ENCODE data around the gene AVPR2. TPM values are rescaled to one million over a fixed set of nuclear protein-coding genes. Genes with fewer than 3 reads are reported as not detected.

Gene AVPR2
- total and polyA plus RNA-seq, 9 of the 15 experiments (the other 6 are each of a cell fraction or from before 2014, with no cell fraction given): not detected

DNA sequence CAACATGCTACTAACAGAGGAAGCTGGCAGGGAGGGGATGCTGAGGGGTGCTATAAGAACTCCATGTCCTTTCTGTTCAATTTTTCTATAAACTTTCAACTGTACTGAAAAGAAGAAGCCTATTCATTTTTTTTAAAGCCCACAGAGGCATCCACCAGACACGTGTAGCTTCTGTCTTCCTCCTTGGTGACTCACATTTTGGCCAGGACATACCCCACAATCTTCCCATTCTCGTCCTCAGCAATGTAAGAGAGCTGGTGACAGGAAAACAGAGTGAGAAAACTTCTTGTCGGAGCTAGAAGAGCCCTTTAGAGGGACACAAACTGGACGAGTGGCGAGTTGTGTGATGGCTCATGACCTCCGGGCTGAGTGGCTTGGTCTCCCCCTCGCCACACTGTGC lies 29.3 kb downstream of the AVPR2 start (continued):
- no peak for TF ChIP-seq ZNF324 (CRISPR knock-in tag; IDR thresholded peaks at IDR 0.05)
- TF ChIP-seq, protein P1, sequence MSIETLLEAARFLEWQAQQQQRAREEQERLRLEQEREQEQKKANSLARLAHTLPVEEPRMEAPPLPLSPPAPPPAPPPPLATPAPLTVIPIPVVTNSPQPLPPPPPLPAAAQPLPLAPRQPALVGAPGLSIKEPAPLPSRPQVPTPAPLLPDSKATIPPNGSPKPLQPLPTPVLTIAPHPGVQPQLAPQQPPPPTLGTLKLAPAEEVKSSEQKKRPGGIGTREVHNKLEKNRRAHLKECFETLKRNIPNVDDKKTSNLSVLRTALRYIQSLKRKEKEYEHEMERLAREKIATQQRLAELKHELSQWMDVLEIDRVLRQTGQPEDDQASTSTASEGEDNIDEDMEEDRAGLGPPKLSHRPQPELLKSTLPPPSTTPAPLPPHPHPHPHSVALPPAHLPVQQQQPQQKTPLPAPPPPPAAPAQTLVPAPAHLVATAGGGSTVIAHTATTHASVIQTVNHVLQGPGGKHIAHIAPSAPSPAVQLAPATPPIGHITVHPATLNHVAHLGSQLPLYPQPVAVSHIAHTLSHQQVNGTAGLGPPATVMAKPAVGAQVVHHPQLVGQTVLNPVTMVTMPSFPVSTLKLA (conservative IDR thresholded peaks at IDR 0.05): 0 out of 4 replicates have a peak, but pooled peaks of 1 of the 2 experiments have one; percentile 25
- TF ChIP-seq NEUROD1 (IDR thresholded peaks at IDR 0.05; ENCODE audit: borderline replicate concordance, low read depth, low read length, partially characterized antibody): no peak
- no peak for TF ChIP-seq PHB (CRISPR knock-in tag; IDR thresholded peaks at IDR 0.05)
- no peak for TF ChIP-seq NR2F6 (CRISPR knock-in tag; IDR thresholded peaks at IDR 0.05)

DNA sequence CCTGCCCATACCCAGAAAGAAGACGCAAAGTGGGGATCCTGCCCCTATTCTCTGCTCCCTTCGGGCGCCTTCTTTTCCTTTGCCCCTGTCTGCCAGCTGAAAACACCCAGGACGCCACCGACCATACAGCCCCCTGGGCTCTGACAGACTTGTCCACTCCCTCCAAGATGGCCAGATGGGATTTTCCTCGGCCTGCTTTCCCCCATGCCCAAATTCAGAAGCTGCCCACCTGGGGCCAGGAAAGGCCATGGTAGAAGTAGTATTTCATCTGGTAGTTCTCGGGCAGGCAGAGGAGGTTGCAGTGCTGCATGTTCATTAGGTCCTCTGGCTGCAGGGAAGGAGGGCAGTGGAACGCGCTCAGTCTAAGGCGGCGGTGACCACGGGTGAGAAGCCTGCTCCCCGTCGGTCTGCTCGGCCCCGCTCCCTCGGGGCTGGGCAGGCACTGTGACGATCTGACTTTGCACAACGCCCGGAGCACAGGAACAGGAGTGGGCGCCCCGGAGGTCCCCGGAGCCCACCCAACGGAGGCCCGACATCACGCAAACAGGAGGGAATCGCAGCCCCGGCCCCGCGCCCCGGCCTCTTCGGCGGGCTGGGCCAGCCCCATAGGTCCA lies 29.8 kb downstream of the AVPR2 start:
- Histone ChIP-seq H3K27me3 (ENCODE audit: control insufficient read depth in 2 of 2, insufficient read depth in 2 of 2, low read length in 2 of 2) (no peaks in the 10 kb centered on the region), H3K9me1 (ENCODE audit: control insufficient read depth, insufficient read depth, low read length) (no peaks in the 10 kb centered on the region), H3K36me3 (ENCODE audit: control insufficient read depth, insufficient read depth, low read length) (peaks cover 45% of the 10 kb centered on the region), H3K79me2 (ENCODE audit: control insufficient read depth, insufficient read depth, low read length) (peaks cover 32% of the 10 kb centered on the region), H3K4me3 (peak overlapping the region; percentile 97), H4K20me1 (replicated peaks; ENCODE audit: control insufficient read depth, insufficient read depth, low read length) (no peaks in the 10 kb centered on the region), H3K9me3 (replicated peaks; ENCODE audit: control insufficient read depth, insufficient read depth, low read depth, low read length) (no peaks in the 10 kb centered on the region), H3K4me1 (replicated peaks in 1 of 2; ENCODE audit: control insufficient read depth in 2 of 2, insufficient read depth in 2 of 2, low read length in 2 of 2) (peaks cover 18 to 39% of the 10 kb centered on the region in 2 experiments; a peak in 4 of 5 replicates), H3K9ac (ENCODE audit: insufficient read depth in 1 of 2, low read depth in 2 of 2, low read length in 2 of 2) (peak overlapping the region; percentile 86 to 99), H2AFZ (ENCODE audit: low read depth, low read length) (no peak overlapping the region), H3K4me2 (ENCODE audit: insufficient read depth, low read length) (peak overlapping the region; percentile 97), H3K27ac (ENCODE audit: extremely low read depth, low read depth, low read length) (peak overlapping the region; percentile 71)
- FAIRE-seq (peak; percentile 26), DNase-seq (ENCODE audit: extremely low read depth in 1 of 4, low spot score in 3 of 4) (no peak), ATAC-seq (peak; percentile 33)
- no TSS peak for BruUV-seq (replicated peaks)
- in situ Hi-C loops (cut with MboI): no loop called here
- intact Hi-C loops (cut with micrococcal nuclease): no loop called here
- WGBS (ENCODE audit: insufficient coverage, low coverage, missing lambda C conversion rate): 0% methylated on average over 3 of the region's 33 CpGs
- ChIA-PET CTCF (ENCODE audit: low intra/inter-chr PET ratio) (no interaction called here), POLR2A (interaction anchor here (0.6 to 2.0 kb wide), 4 partner anchors 9 to 407 kb away, joined by 3 to 12 read pairs (median 4); partner anchors contain the start of gene RENBP)
- TF ChIP-seq KDM5B (IDR thresholded peaks at IDR 0.05; ENCODE audit: insufficient replicate concordance, low read depth, low read length) (peak; percentile 25), TGIF2 (CRISPR knock-in tag; IDR thresholded peaks at IDR 0.05) (no peak), ZSCAN32 (CRISPR knock-in tag; IDR thresholded peaks at IDR 0.05) (no peak), RBBP5 (IDR thresholded peaks at IDR 0.05; ENCODE audit: borderline replicate concordance, insufficient read depth, low read length, poor library complexity, severe bottlenecking) (peak; percentile 32), SAP30 (IDR thresholded peaks at IDR 0.05; ENCODE audit: borderline replicate concordance, insufficient read depth, low read depth, low read length, poor library complexity, severe bottlenecking) (peak; percentile 53), MED1 (CRISPR knock-in tag; IDR thresholded peaks at IDR 0.05; ENCODE audit: borderline replicate concordance) (no peak), RFX1 (IDR thresholded peaks at IDR 0.05) (no peak), ATF6 (CRISPR knock-in tag; IDR thresholded peaks at IDR 0.05) (no peak)
- TF ChIP-seq, protein P2, sequence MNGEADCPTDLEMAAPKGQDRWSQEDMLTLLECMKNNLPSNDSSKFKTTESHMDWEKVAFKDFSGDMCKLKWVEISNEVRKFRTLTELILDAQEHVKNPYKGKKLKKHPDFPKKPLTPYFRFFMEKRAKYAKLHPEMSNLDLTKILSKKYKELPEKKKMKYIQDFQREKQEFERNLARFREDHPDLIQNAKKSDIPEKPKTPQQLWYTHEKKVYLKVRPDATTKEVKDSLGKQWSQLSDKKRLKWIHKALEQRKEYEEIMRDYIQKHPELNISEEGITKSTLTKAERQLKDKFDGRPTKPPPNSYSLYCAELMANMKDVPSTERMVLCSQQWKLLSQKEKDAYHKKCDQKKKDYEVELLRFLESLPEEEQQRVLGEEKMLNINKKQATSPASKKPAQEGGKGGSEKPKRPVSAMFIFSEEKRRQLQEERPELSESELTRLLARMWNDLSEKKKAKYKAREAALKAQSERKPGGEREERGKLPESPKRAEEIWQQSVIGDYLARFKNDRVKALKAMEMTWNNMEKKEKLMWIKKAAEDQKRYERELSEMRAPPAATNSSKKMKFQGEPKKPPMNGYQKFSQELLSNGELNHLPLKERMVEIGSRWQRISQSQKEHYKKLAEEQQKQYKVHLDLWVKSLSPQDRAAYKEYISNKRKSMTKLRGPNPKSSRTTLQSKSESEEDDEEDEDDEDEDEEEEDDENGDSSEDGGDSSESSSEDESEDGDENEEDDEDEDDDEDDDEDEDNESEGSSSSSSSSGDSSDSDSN (IDR thresholded peaks at IDR 0.05; ENCODE audit: borderline replicate concordance in 1 of 2, low read depth in 2 of 2, low read length in 2 of 2): no peak

All from K562 (cell line).